Urinary bladder (tissue), 4 donors: ENCODE measurements around the gene PANK1. TPM values are rescaled to one million over a fixed set of nuclear protein-coding genes. Genes with fewer than 3 reads are reported as not detected.
A peak's percentile ranks its signal among the peaks of the same experiment; 100 is the strongest.

ENCODE experiments used
- DNase-seq: peaks from one replicate; pipeline ENCODE4 v3.0.0-alpha.2; 2015; ENCODE audit errors: extremely low spot score
- H3K27ac ChIP-seq: one replicate; pipeline ENCODE4 v1.5.1; 2013; ENCODE audit warnings: low read depth, mild to moderate bottlenecking, moderate library complexity
- H3K36me3 ChIP-seq: one replicate; pipeline ENCODE4 v1.6.1; 2013; ENCODE audit warnings: mild to moderate bottlenecking, moderate library complexity; ENCODE audit not compliant: insufficient read depth
- H3K4me1 ChIP-seq: one replicate; pipeline ENCODE4 v1.6.1; 2013; ENCODE audit warnings: mild to moderate bottlenecking, moderate library complexity; ENCODE audit not compliant: insufficient read depth
- H3K4me3 ChIP-seq: one replicate; pipeline ENCODE4 v1.5.1; 2013; ENCODE audit warnings: low read depth, low read length
- WGBS: extraction: QIAGEN DNeasy Blood & Tissue Kit; methylation state at CpG from one replicate; pipeline ENCODE4 v1.1.7; 2013; 5-methylcytosine and 5-hydroxymethylcytosine counted together
- polyA plus RNA-seq: library from polyadenylated mRNA; stranded (reverse); fragments of 200-250 nt; gene quantifications from one replicate; pipeline ENCODE4 v1.2.3, GENCODE V29; 2013
- total RNA-seq: library from RNA; depleted of rRNA; stranded (reverse); fragments of >200 nt; gene quantifications from one replicate; pipeline ENCODE4 v1.2.3, GENCODE V29; 2014
- donor health status: healthy with polysubstance abuse.
- donor health status: healthy.

PANK1 gene
- total RNA-seq (11.6 TPM), polyA plus RNA-seq (2.5 TPM)

GRCh38 chr10:89644967-89645741 lies at the start of gene PANK1:
TSS of gene PANK1 (minus strand) at chr10:89645242. CDS start at chr10:89644891, 351 bp downstream.
- Histone ChIP-seq H3K4me3 (peak within 1 kb of the TSS; percentile 66), H3K27ac (peak within 1 kb of the TSS; percentile 58), H3K4me1 (no peaks in the 10 kb centered on the region), H3K36me3 (no peaks in the 10 kb centered on the region)
- peak; percentile 80 for DNase-seq
- WGBS = under 1% methylated on average over 55 of the region's 56 CpGs

- no peak overlapping the region for H3K27ac ChIP-seq
- H3K36me3 ChIP-seq = peaks cover 1% of the 10 kb centered on the region
- H3K4me1 ChIP-seq = no peaks in the 10 kb centered on the region
- 92% methylated on average over 5 of the region's 5 CpGs for WGBS
- no peak for DNase-seq
- H3K4me3 ChIP-seq = no peak overlapping the region
Observed at GRCh38 chr10:89693176-89693575, 48.1 kb upstream of the PANK1 start.

- 86% methylated on average over 4 of the region's 4 CpGs for WGBS
Observed at GRCh38 chr10:89692416-89692815, 47.4 kb upstream of the PANK1 start.

GRCh38 chr10:89690027-89690426 lies 45.0 kb upstream of the PANK1 start:
- Histone ChIP-seq H3K4me1 (no peaks in the 10 kb centered on the region), H3K36me3 (peaks cover 1% of the 10 kb centered on the region), H3K4me3 (no peak overlapping the region), H3K27ac (no peak overlapping the region)
- DNase-seq = no peak
- WGBS = 74% methylated on average over 2 of the region's 2 CpGs

More at GRCh38 chr10:89692416-89692815, 47.4 kb upstream of the PANK1 start:
- no peak overlapping the region for H3K27ac ChIP-seq
- no peak overlapping the region for H3K4me3 ChIP-seq
- no peaks in the 10 kb centered on the region for H3K4me1 ChIP-seq
- no peak for DNase-seq
- peaks cover 1% of the 10 kb centered on the region for H3K36me3 ChIP-seq

DNA sequence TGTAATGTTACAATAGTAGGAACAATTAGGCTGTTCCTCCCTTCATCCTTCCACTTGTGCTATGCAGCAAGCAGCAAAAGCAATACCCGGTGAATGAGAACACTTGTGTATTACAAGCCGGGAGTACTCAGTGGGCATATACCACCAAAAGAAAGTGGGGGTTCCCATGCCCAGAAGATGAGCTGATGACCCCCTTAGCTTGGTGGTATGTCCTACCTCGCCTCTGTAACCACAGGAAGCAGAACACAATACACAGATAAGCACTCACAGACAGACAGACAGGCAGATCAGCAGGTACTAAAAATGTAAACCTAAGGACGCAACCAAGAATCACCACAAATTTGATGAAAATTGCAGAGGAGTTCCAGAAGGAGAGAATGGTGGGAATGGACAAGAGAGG lies 40.9 kb upstream of the PANK1 start:
- Histone ChIP-seq H3K4me1 (no peaks in the 10 kb centered on the region), H3K4me3 (no peak overlapping the region), H3K36me3 (no peaks in the 10 kb centered on the region), H3K27ac (no peak overlapping the region)
- DNase-seq = no peak
- WGBS = 78% methylated on average over 4 of the region's 4 CpGs

GRCh38 chr10:89684604-89685003 lies 39.6 kb upstream of the PANK1 start:
- Histone ChIP-seq H3K27ac (no peak overlapping the region), H3K4me3 (no peak overlapping the region), H3K4me1 (no peaks in the 10 kb centered on the region), H3K36me3 (no peaks in the 10 kb centered on the region)
- no peak for DNase-seq
- WGBS = 88% methylated on average over 2 of the region's 2 CpGs

- H3K4me3 ChIP-seq = no peak overlapping the region
- no peak overlapping the region for H3K27ac ChIP-seq
- 72% methylated on average over 5 of the region's 5 CpGs for WGBS
- no peaks in the 10 kb centered on the region for H3K36me3 ChIP-seq
- DNase-seq = no peak
- no peaks in the 10 kb centered on the region for H3K4me1 ChIP-seq
Observed at GRCh38 chr10:89683883-89684282, 38.8 kb upstream of the PANK1 start.

GRCh38 chr10:89679986-89680385 lies 34.9 kb upstream of the PANK1 start:
- 92% methylated on average over 3 of the region's 3 CpGs for WGBS
- no peaks in the 10 kb centered on the region for H3K36me3 ChIP-seq
- no peak overlapping the region for H3K4me3 ChIP-seq
- H3K4me1 ChIP-seq = no peaks in the 10 kb centered on the region
- no peak for DNase-seq
- no peak overlapping the region for H3K27ac ChIP-seq

DNA sequence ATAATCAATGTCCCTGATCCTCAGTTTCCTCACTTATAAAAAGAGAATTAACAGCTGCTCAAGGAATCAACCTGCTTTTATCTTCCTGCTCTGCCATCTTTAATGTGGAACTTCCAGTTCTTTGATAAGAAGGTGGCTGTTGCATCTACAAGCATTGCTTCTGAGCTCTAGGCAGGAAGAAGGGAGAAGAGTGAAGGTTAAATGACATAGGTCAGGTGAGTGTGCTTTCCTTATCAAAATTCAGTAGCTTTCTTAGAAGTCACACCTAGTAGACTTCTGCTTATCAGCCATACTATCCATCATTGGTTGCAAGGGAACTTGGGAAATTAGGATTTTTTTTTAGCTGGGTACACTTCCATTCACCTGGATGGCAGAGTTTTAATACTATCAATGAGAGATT lies 32.3 kb upstream of the PANK1 start:
- no peak overlapping the region for H3K27ac ChIP-seq
- no peak for DNase-seq
- no peak overlapping the region for H3K4me3 ChIP-seq
- H3K4me1 ChIP-seq = no peaks in the 10 kb centered on the region
- H3K36me3 ChIP-seq = no peaks in the 10 kb centered on the region

GRCh38 chr10:89670926-89671325 lies 25.9 kb upstream of the PANK1 start:
- no peaks in the 10 kb centered on the region for H3K36me3 ChIP-seq
- DNase-seq = no peak
- no peak overlapping the region for H3K27ac ChIP-seq
- no peaks in the 10 kb centered on the region for H3K4me1 ChIP-seq
- no peak overlapping the region for H3K4me3 ChIP-seq
- 60% methylated on average over 1 of the region's 1 CpG for WGBS

DNA sequence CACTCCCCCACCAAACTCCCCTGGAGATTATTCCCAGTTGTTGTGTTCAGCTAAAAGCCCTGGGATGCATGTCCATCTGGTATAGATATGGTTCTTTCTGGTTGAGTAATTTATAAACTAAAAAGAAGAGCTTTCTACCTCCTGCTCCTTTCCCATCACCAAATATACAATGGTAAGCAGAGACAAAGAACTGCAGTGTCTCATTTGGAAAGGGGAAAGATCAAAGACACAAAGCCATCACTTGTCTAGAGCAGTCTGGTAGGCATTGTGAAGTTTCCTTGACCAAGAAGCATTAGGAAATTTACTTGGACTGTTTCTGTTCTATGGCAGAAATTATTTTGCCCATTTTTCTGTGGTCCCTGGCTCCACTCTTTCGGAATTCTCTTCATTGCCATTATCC lies 24.9 kb upstream of the PANK1 start:
- Histone ChIP-seq H3K4me1 (no peaks in the 10 kb centered on the region), H3K4me3 (no peak overlapping the region), H3K27ac (no peak overlapping the region), H3K36me3 (no peaks in the 10 kb centered on the region)
- no peak for DNase-seq
- WGBS = 98% methylated on average over 1 of the region's 1 CpG

DNA sequence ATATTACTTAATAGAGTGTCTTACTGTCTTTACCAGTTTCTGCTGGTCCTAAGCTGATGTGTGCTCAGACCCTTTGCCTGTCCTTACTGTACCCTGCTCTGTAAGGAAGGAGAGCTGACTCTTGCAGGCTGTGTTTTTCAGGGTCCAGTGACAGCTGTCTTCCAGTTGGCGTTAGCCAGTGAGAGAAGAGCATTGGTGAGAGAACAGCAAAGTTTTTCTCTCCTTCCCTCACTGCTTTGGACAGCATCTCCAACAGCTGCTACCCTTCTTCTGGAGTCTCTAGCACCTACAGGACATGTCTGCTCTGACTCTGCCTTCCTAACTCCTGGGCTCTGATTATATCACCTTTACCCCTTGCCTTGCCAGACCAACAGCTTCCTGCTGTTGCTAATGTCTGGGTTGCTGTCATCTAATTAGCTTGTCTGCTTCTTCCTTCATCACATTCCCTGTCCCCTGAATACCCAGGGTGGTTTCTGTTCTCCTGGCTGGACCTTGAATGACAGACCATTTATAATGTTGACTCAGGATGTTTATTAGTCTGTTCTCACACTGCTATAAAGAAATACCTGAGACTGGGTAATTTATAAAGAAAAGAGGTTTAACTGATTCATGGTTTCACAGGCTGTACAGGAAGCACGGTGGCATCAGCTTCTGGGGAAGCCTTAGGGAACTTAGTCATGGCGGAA lies 23.5 kb upstream of the PANK1 start:
- H3K27ac ChIP-seq = no peak overlapping the region
- DNase-seq = no peak
- no peaks in the 10 kb centered on the region for H3K4me1 ChIP-seq
- no peak overlapping the region for H3K4me3 ChIP-seq
- WGBS = 81% methylated on average over 3 of the region's 3 CpGs
- H3K36me3 ChIP-seq = no peaks in the 10 kb centered on the region

DNA sequence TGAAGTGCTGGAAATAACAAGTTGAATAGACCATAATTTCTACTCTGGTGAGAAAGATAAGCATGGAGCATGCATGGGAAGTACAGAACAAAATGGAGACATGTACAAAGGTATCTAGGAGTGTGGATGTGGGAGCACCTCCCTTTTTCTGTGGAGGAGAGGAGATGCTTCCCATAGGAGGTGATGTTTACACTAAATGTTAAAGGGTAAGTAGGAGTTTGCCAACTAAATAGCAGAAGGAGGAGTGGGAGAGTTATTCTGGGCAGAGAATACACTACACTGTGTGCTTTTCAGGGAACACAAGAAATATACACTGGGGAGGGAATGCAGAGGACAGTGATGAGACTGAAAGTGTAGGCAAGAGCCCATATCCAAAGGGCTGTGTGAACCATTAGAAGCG lies 21.1 kb upstream of the PANK1 start:
- Histone ChIP-seq H3K27ac (no peak overlapping the region), H3K4me3 (no peak overlapping the region), H3K4me1 (no peaks in the 10 kb centered on the region), H3K36me3 (no peaks in the 10 kb centered on the region)
- DNase-seq = no peak
- WGBS = 98% methylated on average over 1 of the region's 1 CpG

DNA sequence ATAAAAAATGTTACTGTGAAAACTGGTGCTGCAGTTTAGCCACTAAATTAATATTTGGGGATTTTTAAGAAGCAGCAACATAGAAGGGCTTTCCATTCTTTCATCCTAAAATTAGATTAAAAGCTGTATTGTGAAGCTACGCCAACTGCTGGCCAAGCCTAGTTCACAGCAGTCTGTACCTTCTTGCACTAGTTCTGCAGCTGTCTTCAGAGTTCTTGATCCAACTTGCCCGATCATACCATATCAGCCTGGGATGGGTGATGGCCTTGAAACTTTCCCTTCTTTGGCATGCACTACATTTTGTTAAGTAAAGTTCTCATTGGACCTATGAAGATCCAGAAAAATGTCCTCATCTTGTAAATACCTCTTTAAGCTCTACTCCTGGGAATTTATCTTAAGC lies 20.3 kb upstream of the PANK1 start:
- H3K27ac ChIP-seq = no peak overlapping the region
- H3K4me1 ChIP-seq = no peaks in the 10 kb centered on the region
- WGBS = 62% methylated on average over 2 of the region's 2 CpGs

More for the DNA sequence above, 20.3 kb upstream of the PANK1 start:
- DNase-seq = no peak
- Histone ChIP-seq H3K4me3 (no peak overlapping the region), H3K36me3 (no peaks in the 10 kb centered on the region)
